Endothelial cell of umbilical vein (primary cell): Measurements from ENCODE around the gene TRRAP. TPM values are rescaled to one million over a fixed set of nuclear protein-coding genes. Genes with fewer than 3 reads are reported as not detected.
A peak's percentile ranks its signal among the peaks of the same experiment; 100 is the strongest.

Source experiments
- BruUV-seq: library from RNA; stranded (reverse); fragments of 400-500 nt; replicated peaks from 2 replicates; lab custom pipeline; 2021; lab: Mats Ljungman, UMichigan
- CTCF ChIA-PET: fragments of 300-600, 350-600 bp; sonication (Branson Sonifier 250); formaldehyde crosslinking; loops from one replicate; lab custom pipeline; 2021; ENCODE audit warnings: antibody characterized with exemption, inconsistent platforms; lab: Charles Lee
- POLR2A ChIA-PET: fragments of 300-600, 350-600 bp; sonication (Branson Sonifier 250); formaldehyde crosslinking; loops from one replicate; lab custom pipeline; 2021; ENCODE audit warnings: antibody characterized with exemption, inconsistent platforms; lab: Charles Lee
- DNase-seq: peaks from one replicate; pipeline ENCODE4 v3.0.0-alpha.2; 2011; ENCODE audit warnings: low read depth, low spot score
- FAIRE-seq: peaks from 2 replicates; lab custom pipeline; 2011; peaks lifted over from hg19 to GRCh38; lab: Jason Lieb, UNC
- H2AFZ ChIP-seq: 2 replicates; pipeline ENCODE4 v1.6.0; 2012; ENCODE audit warnings: low read depth, low read length, control low read depth, inconsistent platforms
- H3K27ac ChIP-seq: 2 replicates; pipeline ENCODE4 v1.5.1; 2011; ENCODE audit warnings: low read depth, mild to moderate bottlenecking, control low read depth, low read length, moderate library complexity; ENCODE audit not compliant: insufficient read depth
- H3K27me3 ChIP-seq, 2 experiments: 2 replicates each; pipeline versions ENCODE4 v1.6.0 to v1.6.1; 2011; ENCODE audit warnings: low read length in 2 of 2, mixed read lengths in 1 of 2; ENCODE audit not compliant: control insufficient read depth in 2 of 2, insufficient read depth in 2 of 2
- H3K36me3 ChIP-seq, 2 experiments: 2 replicates in 1 of 2; 3 replicates in 1 of 2; pipeline ENCODE4 v1.5.1; 2011; ENCODE audit warnings: low read length in 2 of 2, mild to moderate bottlenecking in 1 of 2, moderate library complexity in 1 of 2; ENCODE audit not compliant: control insufficient read depth in 2 of 2, insufficient read depth in 2 of 2; ENCODE audit errors: extremely low read depth in 1 of 2
- H3K4me1 ChIP-seq: 3 replicates; pipeline ENCODE4 v1.5.1; 2011; ENCODE audit warnings: mild to moderate bottlenecking, low read length; ENCODE audit not compliant: control insufficient read depth, insufficient read depth; ENCODE audit errors: extremely low read depth
- H3K4me2 ChIP-seq: 2 replicates; pipeline ENCODE4 v1.6.1; 2011; ENCODE audit warnings: low read length, control low read depth, mixed read lengths; ENCODE audit not compliant: insufficient read depth
- H3K4me3 ChIP-seq, 3 experiments: fragments of 200-600 bp in 1 of 3; sonication (generic), shearing (Covaris generic) in 1 of 3; replicated peaks in 1 of 3; 2 replicates each; pipeline ENCODE4 v1.5.1; 2011 to 2016; ENCODE audit warnings: control low read depth in 3 of 3, low read length in 3 of 3, mild to moderate bottlenecking in 2 of 3, inconsistent platforms in 1 of 3, low read depth in 1 of 3, moderate library complexity in 1 of 3; ENCODE audit not compliant: insufficient read depth in 1 of 3
- H3K79me2 ChIP-seq: 2 replicates; pipeline ENCODE4 v1.6.0; 2012; ENCODE audit warnings: low read length, inconsistent platforms; ENCODE audit not compliant: control insufficient read depth, insufficient read depth
- H3K9ac ChIP-seq: replicated peaks from 2 replicates; pipeline ENCODE3; 2011; ENCODE audit warnings: low read length, control low read depth; ENCODE audit not compliant: insufficient read depth; ENCODE audit errors: extremely low read depth
- H3K9me1 ChIP-seq: replicated peaks from 3 replicates; pipeline ENCODE4 v1.6.0; 2011; ENCODE audit warnings: mild to moderate bottlenecking, low read length; ENCODE audit not compliant: control insufficient read depth, insufficient read depth; ENCODE audit errors: extremely low read depth
- H3K9me3 ChIP-seq: replicated peaks from 2 replicates; pipeline ENCODE4 v1.5.1; 2012; ENCODE audit warnings: low read length, inconsistent platforms; ENCODE audit not compliant: control insufficient read depth, insufficient read depth
- H4K20me1 ChIP-seq: replicated peaks from 2 replicates; pipeline ENCODE3; 2011; ENCODE audit warnings: mild to moderate bottlenecking, low read length; ENCODE audit not compliant: control insufficient read depth, insufficient read depth; ENCODE audit errors: extremely low read depth
- CTCF ChIP-seq, 2 donors: IDR thresholded peaks; 1 replicate in 1 of 2; 2 replicates in 1 of 2; pipeline ENCODE4 v1.5.1; 2011; ENCODE audit warnings: low read length in 2 of 2, mild to moderate bottlenecking in 2 of 2, moderate library complexity in 2 of 2, control low read depth in 1 of 2, inconsistent platforms in 1 of 2, low read depth in 1 of 2; ENCODE audit not compliant: insufficient read depth in 1 of 2; ENCODE audit errors: extremely low read depth in 1 of 2
- EZH2 ChIP-seq: IDR thresholded peaks from 2 replicates; pipeline ENCODE4 v1.6.1; 2012; ENCODE audit warnings: borderline replicate concordance, low read depth, mild to moderate bottlenecking, moderate library complexity, low read length, inconsistent platforms; ENCODE audit not compliant: severe bottlenecking
- FOS ChIP-seq: IDR thresholded peaks from 2 replicates; pipeline ENCODE4 v1.6.1; 2011; ENCODE audit warnings: mild to moderate bottlenecking, low read length, moderate library complexity, borderline replicate concordance; ENCODE audit not compliant: insufficient read depth
- GATA2 ChIP-seq: IDR thresholded peaks from 2 replicates; pipeline ENCODE4 v1.7.0; 2011; ENCODE audit warnings: low read depth, mild to moderate bottlenecking, moderate library complexity, mixed read lengths, low read length; ENCODE audit not compliant: insufficient read length, insufficient read depth
- JUN ChIP-seq: IDR thresholded peaks from 2 replicates; pipeline ENCODE4 v1.6.1; 2011; ENCODE audit warnings: borderline replicate concordance, low read depth; ENCODE audit not compliant: insufficient read length, insufficient read depth
- MAX ChIP-seq: IDR thresholded peaks from 2 replicates; pipeline ENCODE4 v1.6.1; 2011; ENCODE audit not compliant: insufficient read depth, insufficient read length
- MYC ChIP-seq: IDR thresholded peaks from one replicate; pipeline ENCODE4 v1.6.1; 2011; ENCODE audit warnings: mild to moderate bottlenecking, low read depth, low read length
- POLR2A ChIP-seq: IDR thresholded peaks from 2 replicates; pipeline ENCODE4 v1.6.1; 2012; ENCODE audit warnings: low read depth, mild to moderate bottlenecking, control low read depth, low read length
- POLR2AphosphoS5 ChIP-seq: IDR thresholded peaks from 2 replicates; pipeline ENCODE4 v1.6.1; 2012; ENCODE audit warnings: low read depth, mild to moderate bottlenecking, control low read depth, low read length, moderate library complexity; ENCODE audit not compliant: insufficient read depth
- dilution Hi-C: fragments of 300-500 bp; cut with MboI; formaldehyde crosslinking; loops from one replicate; pipeline ENCODE4 v1.15.0; 2019; ENCODE audit warnings: low sequenced_read_pairs; ENCODE audit not compliant: extremely low pct_ligation_motif_present
- intact Hi-C: fragments of 100-400 bp; cut with micrococcal nuclease; formaldehyde crosslinking; loops from one replicate; pipeline ENCODE4 v1.10.0; 2022
- polyA plus RNA-seq, 4 experiments: library from polyadenylated mRNA; depleted of rRNA in 3 of 4; stranded (reverse) in 3 of 4; unstranded in 1 of 4; fragments of >200 nt; gene quantifications; 2 replicates each; pipeline versions ENCODE4 v1.2.1 to v1.2.3, GENCODE V29; 2011 to 2012; ENCODE audit warnings: missing spikeins in 1 of 4
- total RNA-seq: library from RNA; stranded (reverse); gene quantifications from 2 replicates; pipeline ENCODE4 v1.2.3, GENCODE V29; 2021

The TRRAP gene
- total and polyA plus RNA-seq, 2 donors (not counting 3 experiments of a cell fraction or from before 2014, with no cell fraction given) = 21.8 to 45.8 TPM

GRCh38 chr7:99012722-99013121, 134.4 kb downstream of the TRRAP start:
- Histone ChIP-seq H3K4me1 (no peaks in the 10 kb centered on the region), H3K9me1 (no peaks in the 10 kb centered on the region), H3K27me3 (no peaks in the 10 kb centered on the region), H3K4me2 (no peak overlapping the region), H3K36me3 (peaks cover 18 to 53% of the 10 kb centered on the region in 2 experiments), H3K79me2 (no peaks in the 10 kb centered on the region), H3K9me3 (no peaks in the 10 kb centered on the region), H3K27ac (no peak overlapping the region), H2AFZ (no peak overlapping the region), H4K20me1 (no peaks in the 10 kb centered on the region), H3K9ac (no peak overlapping the region), H3K4me3 (no peak overlapping the region)
- ChIA-PET POLR2A (no interaction called here), CTCF (no interaction called here)
- dilution Hi-C loops = no loop called here
- DNase-seq (no peak), FAIRE-seq (no peak)
- BruUV-seq = TSS peak; percentile 38
- intact Hi-C loops = no loop called here
- TF ChIP-seq JUN (no peak), FOS (no peak), POLR2AphosphoS5 (no peak), GATA2 (no peak)

DNA sequence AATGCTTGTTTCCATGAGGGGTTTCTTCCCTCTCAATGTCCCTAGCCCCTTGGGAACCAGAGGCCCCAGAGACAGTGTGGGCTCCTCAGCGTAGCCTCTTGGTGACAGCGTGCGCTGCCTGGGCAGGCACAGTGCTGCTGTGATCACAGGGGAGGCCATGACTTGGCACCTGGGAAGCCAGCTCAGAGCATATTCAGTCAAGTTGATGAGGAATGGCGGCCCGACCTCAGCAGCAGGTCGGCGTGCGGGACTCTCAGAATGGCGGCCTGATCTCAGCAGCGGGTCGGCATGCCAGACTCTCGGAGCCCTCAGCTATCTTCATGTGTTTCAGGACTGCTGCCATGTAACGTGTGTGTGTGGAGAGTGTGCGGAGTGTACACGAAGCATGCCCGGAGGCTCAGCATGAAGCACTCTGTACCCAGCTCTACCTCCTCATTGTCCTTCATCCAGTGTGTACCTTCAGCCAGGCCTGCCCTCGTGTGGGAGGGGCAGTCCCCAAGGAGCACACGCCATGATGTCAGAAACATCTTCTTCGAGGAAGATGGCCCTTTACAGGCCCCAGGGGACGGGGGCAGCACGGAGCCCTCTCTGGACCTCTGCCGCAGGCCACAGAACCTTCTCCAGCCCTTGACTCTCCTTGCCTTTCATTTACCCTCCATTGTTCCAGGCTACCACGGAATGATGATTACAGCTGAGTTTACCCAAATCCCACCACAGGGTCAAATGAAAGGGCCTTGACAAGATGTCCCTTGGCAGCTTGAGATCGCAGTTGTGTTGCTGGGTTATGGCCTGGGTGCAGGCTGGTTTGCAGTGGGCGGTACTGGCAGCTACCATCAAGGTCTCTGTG, 135.2 kb downstream of the TRRAP start:
- no peaks in the 10 kb centered on the region for H3K9me1 ChIP-seq
- H3K4me1 ChIP-seq = no peaks in the 10 kb centered on the region
- intact Hi-C loops = no loop called here
- FAIRE-seq (no peak), DNase-seq (no peak)
- no peaks in the 10 kb centered on the region for H3K27me3 ChIP-seq
- POLR2A ChIA-PET = no interaction called here
- TF ChIP-seq POLR2A (no peak), FOS (no peak), JUN (no peak), EZH2 (no peak), CTCF (IDR thresholded peaks at IDR 0.05; ENCODE audit: extremely low read depth in 1 of 2, insufficient read depth in 1 of 2, low read depth in 1 of 2, low read length in 2 of 2) (no peak), MAX (no peak), GATA2 (no peak), POLR2AphosphoS5 (no peak), MYC (no peak)
- CTCF ChIA-PET = interaction anchor here (1.6 kb wide), 1 partner anchor 17 kb away, joined by 3 read pairs; no protein-coding TSS in a partner anchor
- no peaks in the 10 kb centered on the region for H4K20me1 ChIP-seq
- no peaks in the 10 kb centered on the region for H3K9me3 ChIP-seq
- no peak overlapping the region for H2AFZ ChIP-seq
- dilution Hi-C loops = no loop called here
- BruUV-seq = no TSS peak
- no peak overlapping the region for H3K9ac ChIP-seq
- no peak overlapping the region for H3K4me2 ChIP-seq
- H3K36me3 ChIP-seq = peaks cover 16 to 46% of the 10 kb centered on the region in 2 experiments
- no peaks in the 10 kb centered on the region for H3K79me2 ChIP-seq
- no peak overlapping the region for H3K4me3 ChIP-seq
- H3K27ac ChIP-seq = no peak overlapping the region
